Endothelial cell of coronary artery (primary cell): ENCODE measurements around the gene HRK. TPM values are rescaled to one million over a fixed set of nuclear protein-coding genes. Genes with fewer than 3 reads are reported as not detected.

Experiments used
- total RNA-seq: library from RNA; depleted of rRNA; stranded (reverse); fragments of >200 nt; gene quantifications from 2 replicates; pipeline ENCODE4 v1.2.3, GENCODE V29; 2014

The HRK gene
- under 0.01 TPM in 1 of 2 replicates, not detected in the other for total RNA-seq

GRCh38 chr12:116881325-116881876, at the start of gene HRK:
TSS of gene HRK (minus strand) at chr12:116881441. CDS start at chr12:116881307, 134 bp downstream.

GRCh38 chr12:116910645-116911451, 29.6 kb upstream of the HRK start, which contains the start of gene FBXW8:
TSS of gene FBXW8 (plus strand) at chr12:116910950. CDS start at chr12:116911038, 88 bp downstream.

Other genes starting within 250 kb of the HRK start
- gene SPRING1, start 143.4 kb downstream of the HRK start, total RNA-seq = 18.6 and 22.7 TPM in 2 replicates
- 1.4 and 1.6 TPM in 2 replicates for gene RNFT2, start 143.1 kb downstream of the HRK start, total RNA-seq
- 10.1 and 14.7 TPM in 2 replicates for gene FBXW8, start 29.5 kb upstream of the HRK start, total RNA-seq
- gene TESC, start 218.0 kb upstream of the HRK start, total RNA-seq = 0.19 and 0.99 TPM in 2 replicates